ENCODE measurements around the gene CSNK2A2.

CSNK2A2 gene

DNA sequence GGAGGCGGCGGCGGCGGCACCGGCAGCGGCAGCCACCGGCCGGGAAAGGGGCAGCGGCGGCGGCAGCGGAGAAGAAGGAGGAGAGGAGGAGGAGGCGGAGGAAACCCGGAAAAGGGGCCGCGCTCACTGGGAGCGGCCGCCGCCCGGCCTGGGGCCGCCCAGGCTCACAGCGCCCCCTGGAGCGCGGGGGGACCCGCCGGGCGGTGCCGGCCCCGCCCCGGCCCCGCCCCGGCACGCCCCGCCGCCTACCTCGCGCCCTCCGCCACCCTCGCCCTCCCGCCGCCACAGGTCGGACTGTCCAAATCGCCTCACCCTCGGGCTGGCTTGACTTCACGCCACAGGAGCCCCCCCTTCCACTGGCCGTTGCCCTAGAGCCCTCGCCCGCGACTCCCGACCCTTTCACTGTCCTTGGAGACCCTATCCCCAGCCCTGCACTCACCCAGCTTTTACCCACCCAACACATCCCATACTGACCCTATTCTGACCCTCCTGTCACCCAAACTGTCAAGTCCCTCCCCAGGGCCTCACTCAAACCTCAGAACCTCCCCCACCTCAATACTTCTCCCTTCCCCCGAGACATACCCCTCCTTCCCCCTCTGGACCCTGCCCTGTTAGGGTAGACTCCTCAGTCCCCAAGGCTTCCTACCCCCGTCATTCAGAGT, at the start of gene CSNK2A2:
Gene CSNK2A2 (minus strand): TSS at position 85 of the 662 bp plus-strand sequence. CDS start 370 bp downstream, outside the sequence.
- no peaks in the 10 kb centered on the region for H3K9me3 ChIP-seq (ENCODE audit: severe bottlenecking)
- peak within 1 kb of the TSS; percentile 81 for H3K4me3 ChIP-seq (ENCODE audit: low read depth, low read length)
- DNase-seq: peak; percentile 63
- peaks cover 30% of the 10 kb centered on the region for H3K36me3 ChIP-seq
- H3K27ac ChIP-seq: no peak within 1 kb of the TSS
- TF ChIP-seq, protein P1, sequence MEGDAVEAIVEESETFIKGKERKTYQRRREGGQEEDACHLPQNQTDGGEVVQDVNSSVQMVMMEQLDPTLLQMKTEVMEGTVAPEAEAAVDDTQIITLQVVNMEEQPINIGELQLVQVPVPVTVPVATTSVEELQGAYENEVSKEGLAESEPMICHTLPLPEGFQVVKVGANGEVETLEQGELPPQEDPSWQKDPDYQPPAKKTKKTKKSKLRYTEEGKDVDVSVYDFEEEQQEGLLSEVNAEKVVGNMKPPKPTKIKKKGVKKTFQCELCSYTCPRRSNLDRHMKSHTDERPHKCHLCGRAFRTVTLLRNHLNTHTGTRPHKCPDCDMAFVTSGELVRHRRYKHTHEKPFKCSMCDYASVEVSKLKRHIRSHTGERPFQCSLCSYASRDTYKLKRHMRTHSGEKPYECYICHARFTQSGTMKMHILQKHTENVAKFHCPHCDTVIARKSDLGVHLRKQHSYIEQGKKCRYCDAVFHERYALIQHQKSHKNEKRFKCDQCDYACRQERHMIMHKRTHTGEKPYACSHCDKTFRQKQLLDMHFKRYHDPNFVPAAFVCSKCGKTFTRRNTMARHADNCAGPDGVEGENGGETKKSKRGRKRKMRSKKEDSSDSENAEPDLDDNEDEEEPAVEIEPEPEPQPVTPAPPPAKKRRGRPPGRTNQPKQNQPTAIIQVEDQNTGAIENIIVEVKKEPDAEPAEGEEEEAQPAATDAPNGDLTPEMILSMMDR (IDR thresholded peaks at IDR 0.05; ENCODE audit: low read depth, low read length): peak; percentile 54
- H3K27me3 ChIP-seq (ENCODE audit: insufficient read depth, low read depth, severe bottlenecking): no peaks in the 10 kb centered on the region

DNA sequence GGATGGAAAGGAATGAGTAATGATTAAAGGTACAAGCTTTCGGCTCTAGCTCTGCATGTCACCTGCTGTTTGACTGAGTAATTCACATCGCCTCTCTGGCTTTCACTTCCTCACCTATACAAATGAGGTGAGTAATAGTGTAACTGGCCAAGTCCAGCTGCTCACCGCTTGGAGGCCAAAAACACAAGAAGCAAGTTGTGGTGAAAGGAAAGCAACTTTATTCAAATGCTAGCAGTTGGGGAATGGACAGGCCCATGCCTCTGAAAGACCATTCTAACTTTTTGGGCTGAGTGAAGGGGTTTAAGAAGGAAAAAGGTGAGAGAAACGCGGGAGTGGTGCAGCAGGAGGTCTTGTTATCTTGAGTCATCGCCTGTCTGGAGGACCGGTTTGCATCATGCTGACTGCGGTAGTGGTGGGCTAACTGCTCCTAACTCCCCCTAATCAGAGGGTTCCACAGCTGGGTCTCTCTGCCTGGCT, 45.7 kb upstream of the CSNK2A2 start:
- Histone ChIP-seq H3K36me3 (no peaks in the 10 kb centered on the region), H3K9me3 (ENCODE audit: severe bottlenecking) (no peaks in the 10 kb centered on the region), H3K27me3 (ENCODE audit: insufficient read depth, low read depth, severe bottlenecking) (no peaks in the 10 kb centered on the region), H3K4me3 (ENCODE audit: low read depth, low read length) (no peak overlapping the region), H3K27ac (no peak overlapping the region)
- TF ChIP-seq, protein P1 (IDR thresholded peaks at IDR 0.05; ENCODE audit: low read depth, low read length): no peak
- DNase-seq: no peak

DNA sequence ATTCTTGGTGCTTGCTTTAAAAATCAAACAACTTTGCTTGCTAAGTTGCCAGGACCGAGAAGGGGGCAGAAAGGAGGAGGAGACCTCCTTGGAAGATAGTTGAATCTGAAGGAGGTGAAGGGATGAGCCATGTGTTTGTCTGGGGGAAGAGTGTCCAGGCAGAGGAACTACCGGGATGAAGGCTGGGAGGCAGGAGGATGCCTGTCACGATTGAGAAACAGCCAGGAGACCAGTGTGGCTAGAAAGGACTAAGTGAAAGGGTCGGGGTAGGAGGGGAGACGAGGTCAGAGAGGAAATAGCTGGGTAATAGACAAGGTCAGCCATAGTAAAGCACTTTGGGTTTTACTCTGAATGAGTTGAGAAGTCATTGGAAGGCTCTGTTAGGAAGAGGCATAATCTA, 38.9 kb upstream of the CSNK2A2 start:
- Histone ChIP-seq H3K9me3 (ENCODE audit: severe bottlenecking) (no peaks in the 10 kb centered on the region), H3K27me3 (ENCODE audit: insufficient read depth, low read depth, severe bottlenecking) (no peaks in the 10 kb centered on the region), H3K4me3 (ENCODE audit: low read depth, low read length) (peak overlapping the region; percentile 71), H3K36me3 (no peaks in the 10 kb centered on the region), H3K27ac (no peak overlapping the region)
- DNase-seq: no peak
- TF ChIP-seq, protein P1 (IDR thresholded peaks at IDR 0.05; ENCODE audit: low read depth, low read length): no peak

DNA sequence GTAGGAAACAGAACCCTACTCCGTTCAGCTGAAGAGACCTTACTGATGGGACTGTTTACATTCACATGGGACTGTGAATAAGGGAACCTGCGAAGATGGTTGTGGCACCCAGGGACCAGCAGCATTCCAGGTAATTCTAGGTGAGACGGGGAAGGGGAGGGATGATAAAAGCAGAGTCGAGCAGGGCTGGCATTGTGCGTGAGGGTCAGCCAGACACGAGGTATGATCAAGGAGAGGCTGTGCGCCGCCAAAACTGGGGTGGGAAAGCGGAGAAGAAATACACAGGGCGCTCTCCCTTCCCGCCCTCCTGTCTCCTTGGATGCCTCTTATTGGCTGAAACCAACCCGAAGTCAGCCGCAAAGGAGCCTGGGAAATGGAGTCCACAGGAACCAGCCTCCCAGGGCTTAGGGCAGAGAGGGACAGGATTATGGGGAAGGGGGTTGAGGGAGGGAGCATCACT, 38.4 kb upstream of the CSNK2A2 start:
- no peaks in the 10 kb centered on the region for H3K36me3 ChIP-seq
- no peaks in the 10 kb centered on the region for H3K27me3 ChIP-seq (ENCODE audit: insufficient read depth, low read depth, severe bottlenecking)
- peak; percentile 90 for DNase-seq
- H3K9me3 ChIP-seq (ENCODE audit: severe bottlenecking): no peaks in the 10 kb centered on the region
- TF ChIP-seq, protein P1 (IDR thresholded peaks at IDR 0.05; ENCODE audit: low read depth, low read length): no peak
- H3K4me3 ChIP-seq (ENCODE audit: low read depth, low read length): peak overlapping the region; percentile 71
- H3K27ac ChIP-seq: peak overlapping the region; percentile 62

DNA sequence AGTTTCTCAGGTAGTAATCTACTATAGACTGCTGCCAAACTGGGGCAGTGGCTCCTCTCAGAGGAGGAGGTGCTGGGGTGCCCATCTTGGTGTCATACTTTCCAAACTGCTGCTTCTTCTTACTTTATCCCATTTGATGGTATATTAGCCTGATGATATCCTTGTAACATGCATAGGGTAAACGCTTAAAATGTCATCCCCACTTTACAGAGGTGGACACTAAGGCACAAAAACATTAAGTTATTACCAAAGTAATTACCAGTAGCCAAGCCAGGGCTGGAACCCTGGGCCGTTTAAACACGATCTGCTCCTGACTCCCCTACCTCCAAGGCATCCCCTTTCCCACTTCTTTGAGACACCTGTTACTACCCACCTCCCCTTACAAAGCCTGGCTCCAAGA, 37.8 kb upstream of the CSNK2A2 start:
- Histone ChIP-seq H3K36me3 (no peaks in the 10 kb centered on the region), H3K27me3 (ENCODE audit: insufficient read depth, low read depth, severe bottlenecking) (no peaks in the 10 kb centered on the region), H3K4me3 (ENCODE audit: low read depth, low read length) (peak overlapping the region; percentile 71), H3K27ac (peak overlapping the region; percentile 62), H3K9me3 (ENCODE audit: severe bottlenecking) (no peaks in the 10 kb centered on the region)
- TF ChIP-seq, protein P1 (IDR thresholded peaks at IDR 0.05; ENCODE audit: low read depth, low read length): no peak
- no peak for DNase-seq

Measured in WERI-Rb-1 (cell line).